ENCODE measurements around the gene AGPAT4.
"Not testable (repeated sequence)": the region's sequence is repeated elsewhere in the genome, so short reads cannot be mapped to it uniquely, and the experiment has no call there.

AGPAT4 gene

GRCh38 chr6:161228096-161228495 lies 45.8 kb downstream of the AGPAT4 start:
- DNase-seq (ENCODE audit: low read depth in 1 of 2, low spot score in 1 of 2), result no peak

- no peak for DNase-seq (ENCODE audit: low read depth in 1 of 2, low spot score in 1 of 2)
Observed at GRCh38 chr6:161227004-161227960, 46.6 kb downstream of the AGPAT4 start.

GRCh38 chr6:161226009-161226964 lies 47.6 kb downstream of the AGPAT4 start:
- no peak for DNase-seq (ENCODE audit: low read depth in 1 of 2, low spot score in 1 of 2)

GRCh38 chr6:161225681-161226008 lies 48.2 kb downstream of the AGPAT4 start:
- DNase-seq (ENCODE audit: low read depth in 1 of 2, low spot score in 1 of 2), result no peak

DNA sequence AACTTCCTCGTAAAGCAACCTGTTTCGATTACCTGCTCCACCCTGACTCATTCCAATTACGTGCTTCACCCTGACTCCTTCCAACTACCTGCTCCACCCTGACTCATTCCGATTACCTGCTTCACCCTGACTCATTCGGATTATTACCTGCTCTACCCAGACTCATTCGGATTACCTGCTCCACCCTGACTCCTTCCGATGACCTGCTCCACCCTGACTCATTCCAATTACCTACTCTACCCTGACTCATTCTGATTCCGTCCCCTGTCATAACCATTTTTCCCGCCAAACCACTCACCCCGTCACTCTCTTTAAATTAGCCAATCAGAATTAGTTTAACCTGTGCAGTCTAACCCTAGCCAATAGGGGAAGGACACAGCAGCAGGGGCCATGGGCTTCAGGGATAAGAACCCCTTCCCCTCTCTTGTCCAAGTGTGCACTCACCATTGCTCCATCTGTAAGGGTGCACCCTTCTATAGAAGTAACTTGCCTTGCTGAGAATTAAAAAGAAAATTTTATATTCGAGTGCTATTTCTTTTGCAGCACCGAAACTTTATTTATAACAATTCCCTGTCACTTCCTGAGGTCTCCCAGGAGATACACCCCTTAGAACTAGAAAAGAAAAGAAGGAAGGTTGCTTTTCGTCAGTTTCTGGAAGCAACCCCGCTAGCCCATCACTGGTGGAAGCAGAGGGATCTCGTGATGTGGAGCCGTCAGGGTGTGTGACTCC lies 48.7 kb downstream of the AGPAT4 start:
- not testable (repeated sequence) for DNase-seq (ENCODE audit: low read depth in 1 of 2, low spot score in 1 of 2)

GRCh38 chr6:161223646-161224045 lies 50.2 kb downstream of the AGPAT4 start:
- DNase-seq (ENCODE audit: low read depth in 1 of 2, low spot score in 1 of 2), result no peak

- no peak for DNase-seq (ENCODE audit: low read depth in 1 of 2, low spot score in 1 of 2)
Observed at GRCh38 chr6:161222706-161223234, 51.1 kb downstream of the AGPAT4 start.

GRCh38 chr6:161220346-161220745 lies 53.5 kb downstream of the AGPAT4 start:
- no peak for DNase-seq (ENCODE audit: low read depth in 1 of 2, low spot score in 1 of 2)

DNA sequence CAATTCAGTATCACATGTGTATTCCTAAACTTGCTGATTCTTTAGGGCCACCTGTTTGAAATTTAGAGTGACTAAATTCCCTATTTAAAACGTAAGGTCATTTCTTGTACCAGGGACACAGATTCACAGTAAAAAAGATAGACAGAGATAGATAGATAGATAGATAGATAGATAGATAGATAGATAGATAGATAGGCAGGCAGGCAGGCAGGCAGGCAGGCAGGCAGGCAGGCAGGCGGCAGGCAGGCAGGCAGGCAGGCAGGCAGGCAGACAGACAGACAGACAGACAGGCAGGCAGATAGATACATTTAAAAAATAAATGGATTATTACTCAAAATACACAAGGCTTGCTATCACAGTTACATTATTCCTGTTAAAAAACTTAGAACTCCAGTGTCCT lies 54.2 kb downstream of the AGPAT4 start:
- DNase-seq (ENCODE audit: low read depth in 1 of 2, low spot score in 1 of 2), result no peak

DNA sequence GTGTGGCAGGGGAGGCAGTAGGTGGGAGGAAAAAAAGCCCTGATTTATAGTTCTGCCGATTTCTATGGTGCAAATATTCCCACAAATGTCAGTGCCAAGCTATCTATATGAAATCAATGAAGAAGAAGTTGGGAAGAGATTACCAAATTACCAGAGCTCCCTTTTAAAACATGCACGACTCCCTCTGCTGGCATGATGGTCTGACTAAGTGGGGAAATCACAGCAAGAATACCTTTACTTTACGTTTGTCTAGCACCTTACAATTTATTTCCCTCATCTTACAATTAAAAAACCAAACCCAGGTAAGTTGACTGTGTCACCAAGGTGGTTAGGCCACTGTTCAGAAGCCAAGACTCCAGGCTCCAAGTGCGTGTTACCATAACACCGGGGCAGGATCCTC lies 55.6 kb downstream of the AGPAT4 start:
- no peak for DNase-seq (ENCODE audit: low read depth in 1 of 2, low spot score in 1 of 2)

- DNase-seq (ENCODE audit: low read depth in 1 of 2, low spot score in 1 of 2), result no peak
Observed at GRCh38 chr6:161217628-161218027, 56.2 kb downstream of the AGPAT4 start.

DNA sequence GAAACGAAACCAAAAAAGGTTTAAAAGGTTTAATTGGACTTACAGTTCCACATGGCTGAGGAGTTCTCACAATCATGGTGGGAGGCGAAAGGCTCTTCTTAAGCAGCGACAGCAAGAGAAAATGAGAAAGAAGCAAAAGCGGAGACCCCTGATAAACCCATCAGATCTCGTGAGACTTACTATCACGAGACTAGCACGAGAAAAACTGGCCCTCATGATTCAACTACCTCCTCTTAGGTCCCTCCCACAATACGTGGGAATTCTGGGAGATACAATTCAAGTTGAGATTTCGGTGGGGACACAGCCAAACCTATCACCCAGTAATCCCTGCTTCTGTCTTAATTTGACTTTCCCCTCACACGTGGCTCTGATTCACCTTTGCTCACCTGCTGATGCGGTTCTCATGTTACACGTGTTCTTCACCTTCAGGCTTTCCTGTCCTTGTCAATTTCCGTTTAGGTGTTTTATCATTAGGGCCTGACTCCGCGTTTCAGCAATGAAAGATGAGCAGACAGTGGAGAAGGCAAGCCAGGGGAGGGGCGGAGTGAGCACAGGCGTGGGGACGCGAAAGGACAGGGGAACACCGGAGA lies 57.1 kb downstream of the AGPAT4 start:
- no peak for DNase-seq (ENCODE audit: low read depth in 1 of 2, low spot score in 1 of 2)

DNA sequence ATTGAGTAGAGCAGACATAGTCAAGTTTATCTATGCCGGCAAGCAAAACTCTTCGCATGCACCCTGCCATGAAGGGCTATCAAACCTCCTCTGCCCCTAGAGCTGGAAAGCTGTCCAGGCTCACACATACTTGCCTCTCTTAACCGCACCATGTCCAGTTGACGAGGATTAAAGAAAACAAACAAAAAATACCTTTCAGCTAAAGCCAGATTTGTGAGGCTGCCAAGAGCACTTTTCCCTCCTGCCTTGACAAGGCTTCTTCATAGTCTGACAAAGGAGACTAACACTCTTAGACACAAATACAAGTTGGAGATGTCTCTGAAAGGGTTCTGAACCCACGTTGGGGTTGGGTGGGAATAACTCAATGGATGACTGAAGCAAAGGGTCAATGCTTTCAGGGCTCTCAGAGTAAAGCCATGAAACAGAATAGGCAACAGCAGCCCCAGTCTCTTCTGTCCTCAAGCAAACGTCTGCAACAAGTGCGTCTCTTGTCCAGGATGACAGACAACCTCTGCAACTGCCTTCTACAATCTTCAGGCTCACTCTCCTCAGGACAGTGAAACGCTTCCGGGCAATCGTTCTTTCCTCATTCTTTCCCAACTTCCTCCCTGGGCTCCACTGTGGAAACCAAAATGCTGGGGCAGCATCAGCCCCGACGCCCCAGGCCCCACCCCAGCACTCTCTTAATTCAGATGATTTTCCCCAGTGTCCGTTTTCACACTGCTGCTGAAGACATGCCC lies 57.8 kb downstream of the AGPAT4 start:
- no peak for DNase-seq (ENCODE audit: low read depth in 1 of 2, low spot score in 1 of 2)

GRCh38 chr6:161215193-161215592 lies 58.7 kb downstream of the AGPAT4 start:
- DNase-seq (ENCODE audit: low read depth in 1 of 2, low spot score in 1 of 2), result no peak

GRCh38 chr6:161214722-161215121 lies 59.1 kb downstream of the AGPAT4 start:
- DNase-seq (ENCODE audit: low read depth in 1 of 2, low spot score in 1 of 2), result no peak

DNA sequence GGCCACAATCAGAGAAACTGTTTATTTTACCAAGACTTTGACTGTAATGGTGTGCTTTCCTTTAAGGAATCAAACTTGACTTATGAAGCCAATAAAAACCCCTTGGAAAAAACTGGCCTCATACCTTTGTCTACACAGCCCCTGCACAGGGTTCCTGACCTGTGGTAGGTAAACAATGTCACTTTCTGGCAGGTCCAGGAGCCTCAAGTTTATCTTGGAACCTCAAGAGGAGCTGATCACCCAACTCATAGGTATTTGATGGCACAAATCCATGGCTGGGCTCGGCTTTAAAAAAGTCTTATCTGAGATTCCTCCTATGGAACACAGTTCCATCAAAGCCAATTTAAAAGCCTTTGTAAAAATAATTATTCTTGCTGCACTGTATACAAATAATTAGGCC lies 61.0 kb downstream of the AGPAT4 start:
- DNase-seq (ENCODE audit: low read depth in 1 of 2, low spot score in 1 of 2), result no peak

- DNase-seq (ENCODE audit: low read depth in 1 of 2, low spot score in 1 of 2), result no peak
Observed at GRCh38 chr6:161211380-161212035, 62.4 kb downstream of the AGPAT4 start.

GRCh38 chr6:161210857-161211256 lies 63.0 kb downstream of the AGPAT4 start:
- DNase-seq (ENCODE audit: low read depth in 1 of 2, low spot score in 1 of 2), result no peak

GRCh38 chr6:161207200-161207599 lies 66.7 kb downstream of the AGPAT4 start:
- DNase-seq (ENCODE audit: low read depth in 1 of 2, low spot score in 1 of 2), result no peak

Data from activated CD4-positive, alpha-beta T cell treated with anti-CD3 and anti-CD28 coated beads, Interleukin-2, amount 50 U/mL, for 24 hours (primary cell).